ENCODE measurements around the gene SMIM44. TPM values are rescaled to one million over a fixed set of nuclear protein-coding genes. Genes with fewer than 3 reads are reported as not detected.
A peak's percentile ranks its signal among the peaks of the same experiment; 100 is the strongest.

The SMIM44 gene
- polyA plus RNA-seq, 3 donors = not detected

- H3K9ac ChIP-seq (ENCODE audit: insufficient read depth, low read length, poor library complexity, severe bottlenecking) = peak within 1 kb of the TSS; percentile 98
- peak; percentile 99 for DNase-seq
- no peaks in the 10 kb centered on the region for H3K9me3 ChIP-seq (replicated peaks in 1 of 2; ENCODE audit: control insufficient read depth in 1 of 2, insufficient read depth in 1 of 2, low read length in 2 of 2)
- H3K27ac ChIP-seq (ENCODE audit: low read depth in 1 of 2, low read length in 2 of 2) = peak within 1 kb of the TSS; percentile 58 to 92
- intact Hi-C loops (cut with micrococcal nuclease) = loop anchor here (5.0 to 10.0 kb wide), 4 partner anchors 47 to 71 kb away; partner anchors contain the start of genes HMG20B (in 1 of the 2) and MFSD12 (in 1 of the 2)
- WGBS (ENCODE audit: insufficient coverage) = 2% methylated on average over 77 of the region's 79 CpGs
- H3K9me3 Mint-ChIP-seq = peaks cover 0 to 3% (median 0%) of the 10 kb centered on the region in 7 donors
- H3K36me3 ChIP-seq (replicated peaks in 1 of 2; ENCODE audit: control insufficient read depth in 1 of 2, insufficient read depth in 2 of 2, low read length in 2 of 2) = peaks cover 16 to 18% of the 10 kb centered on the region in 2 donors
- H3K36me3 Mint-ChIP-seq = peaks cover 17 to 26% of the 10 kb centered on the region in 2 donors
- H4K20me1 ChIP-seq (ENCODE audit: insufficient read depth, low read length) = peaks cover 25% of the 10 kb centered on the region
- peak within 1 kb of the TSS; percentile 98 for H3K4me2 ChIP-seq (replicated peaks; ENCODE audit: extremely low read depth, low read length, poor library complexity, severe bottlenecking)
- peak within 1 kb of the TSS; percentile 86 to 91 (median 87) for H3K4me3 ChIP-seq (replicated peaks in 1 of 3; ENCODE audit: low read depth in 2 of 3, low read length in 3 of 3)
- peaks cover 23 to 28% of the 10 kb centered on the region in 2 donors for H3K4me1 ChIP-seq (ENCODE audit: control insufficient read depth in 1 of 2, insufficient read depth in 2 of 2, low read length in 2 of 2)
- peak within 1 kb of the TSS; percentile 94 to 95 for H3K4me3 Mint-ChIP-seq
- H3K27me3 Mint-ChIP-seq (ENCODE audit: low read depth in 3 of 3) = peaks cover 0 to 3% (median 2%) of the 10 kb centered on the region in 3 donors
- no peaks in the 10 kb centered on the region for H3K27me3 ChIP-seq (ENCODE audit: control insufficient read depth in 2 of 2, insufficient read depth in 2 of 2, low read length in 2 of 2)
- peaks cover 43% of the 10 kb centered on the region for H3K4me1 Mint-ChIP-seq
- H3K79me2 ChIP-seq (ENCODE audit: insufficient read depth, low read length) = peaks cover 46% of the 10 kb centered on the region
- H3K27ac Mint-ChIP-seq = peak within 1 kb of the TSS; percentile 94 to 97 (median 96)
- TF ChIP-seq CTCF (IDR thresholded peaks at IDR 0.05) = no peak
- H2AFZ ChIP-seq (ENCODE audit: insufficient read depth, low read depth, low read length, poor library complexity, severe bottlenecking) = peak within 1 kb of the TSS; percentile 90
These were observed 22.6 kb upstream of the SMIM44 start, which contains the start of gene FZR1 for GRCh38 chr19:3505598-3506383. Gene FZR1 (plus strand): TSS chr19:3506311. CDS start chr19:3522990, 16,679 bp downstream.

GRCh38 chr19:3504735-3505134 lies 21.5 kb upstream of the SMIM44 start:
- peaks cover 14% of the 10 kb centered on the region for H4K20me1 ChIP-seq (ENCODE audit: insufficient read depth, low read length)
- Mint-ChIP-seq H3K36me3 (peaks cover 7 to 15% of the 10 kb centered on the region in 2 donors), H3K4me1 (peaks cover 44% of the 10 kb centered on the region), H3K27me3 (ENCODE audit: low read depth in 3 of 3) (peaks cover 0 to 2% (median 0%) of the 10 kb centered on the region in 3 donors), H3K27ac (peak overlapping the region; percentile 42 to 97 (median 96)), H3K9me3 (peaks cover 0 to 3% (median 0%) of the 10 kb centered on the region in 7 donors), H3K4me3 (no peak overlapping the region)
- peaks cover 43% of the 10 kb centered on the region for H3K79me2 ChIP-seq (ENCODE audit: insufficient read depth, low read length)
- no peak overlapping the region for H3K9ac ChIP-seq (ENCODE audit: insufficient read depth, low read length, poor library complexity, severe bottlenecking)
- DNase-seq = peak; percentile 11 to 42 (median 15)
- 70% methylated on average over 2 of the region's 5 CpGs for WGBS (ENCODE audit: insufficient coverage)
- H3K9me3 ChIP-seq (replicated peaks in 1 of 2; ENCODE audit: control insufficient read depth in 1 of 2, insufficient read depth in 1 of 2, low read length in 2 of 2) = no peaks in the 10 kb centered on the region
- no peak overlapping the region for H3K4me2 ChIP-seq (replicated peaks; ENCODE audit: extremely low read depth, low read length, poor library complexity, severe bottlenecking)
- H3K27ac ChIP-seq (ENCODE audit: low read depth in 1 of 2, low read length in 2 of 2) = peak overlapping the region; percentile 58 to 92
- no peak overlapping the region for H3K4me3 ChIP-seq (replicated peaks in 1 of 3; ENCODE audit: low read depth in 2 of 3, low read length in 3 of 3)
- no peaks in the 10 kb centered on the region for H3K27me3 ChIP-seq (ENCODE audit: control insufficient read depth in 2 of 2, insufficient read depth in 2 of 2, low read length in 2 of 2)
- no peak for TF ChIP-seq CTCF (IDR thresholded peaks at IDR 0.05)
- intact Hi-C loops (cut with micrococcal nuclease) = loop anchor here (5.0 to 10.0 kb wide), 4 partner anchors 48 to 70 kb away; partner anchors contain the start of genes HMG20B (in 1 of the 2) and MFSD12 (in 1 of the 2)
- peaks cover 29 to 34% of the 10 kb centered on the region in 2 donors for H3K4me1 ChIP-seq (ENCODE audit: control insufficient read depth in 1 of 2, insufficient read depth in 2 of 2, low read length in 2 of 2)
- no peak overlapping the region for H2AFZ ChIP-seq (ENCODE audit: insufficient read depth, low read depth, low read length, poor library complexity, severe bottlenecking)
- H3K36me3 ChIP-seq (replicated peaks in 1 of 2; ENCODE audit: control insufficient read depth in 1 of 2, insufficient read depth in 2 of 2, low read length in 2 of 2) = peaks cover 8 to 10% of the 10 kb centered on the region in 2 donors

Data from CD14-positive monocyte (primary cell).